NT2/D1 (cell line): Measurements from ENCODE around the gene IFNA5.

ENCODE experiments used
- YY1 ChIP-seq: IDR thresholded peaks from 2 replicates; pipeline ENCODE4 v1.6.1; 2011; ENCODE audit not compliant: insufficient read length, insufficient read depth
- ZNF274 ChIP-seq: IDR thresholded peaks from 2 replicates; pipeline ENCODE4 v1.6.1; 2011; ENCODE audit warnings: mild to moderate bottlenecking, low read depth, low read length

GRCh38 chr9:21265421-21266189 is 39.5 kb downstream of the IFNA5 start:
- no peak for TF ChIP-seq ZNF274
- TF ChIP-seq YY1 = no peak
